ENCODE results near the gene ACBD7. TPM values are rescaled to one million over a fixed set of nuclear protein-coding genes. Genes with fewer than 3 reads are reported as not detected.

ACBD7 gene
- total RNA-seq: 1 to 10 TPM in 1 of 2 donors, under 1 TPM in 1; 0.21 to 1.3 TPM
- 1 to 10 TPM; 4.3 to 9.2 (median 6.1) TPM for polyA plus RNA-seq (ENCODE audit: insufficient read length in 6 of 6)
- long read RNA-seq, donor 1, partial matches to known transcripts: 11 of 13 reads
- long read RNA-seq, donor 1, other reads (novel, unspliced or antisense): 0 of 13 reads
- long read RNA-seq, donor 2, transcript ACBD7-201 (4 exons, 1,322 nt): major isoform, 5 of 5 reads
- long read RNA-seq, donor 2, partial matches to known transcripts: 0 of 5 reads
- long read RNA-seq, donor 2, other reads (novel, unspliced or antisense): 0 of 5 reads
- long read RNA-seq, donor 3, partial matches to known transcripts: 12 of 25 reads
- long read RNA-seq, donor 3, other reads (novel, unspliced or antisense): 12 of 25 reads
- long read RNA-seq, donor 4: 0 reads
- long read RNA-seq, donor 5, partial matches to known transcripts: 0 of 2 reads
- long read RNA-seq, donor 5, other reads (novel, unspliced or antisense): 0 of 2 reads
- long read RNA-seq, donor 6, partial matches to known transcripts: 0 of 1 reads
- long read RNA-seq, donor 6, other reads (novel, unspliced or antisense): 0 of 1 reads
- long read RNA-seq, donor 7: 0 reads
- long read RNA-seq, donor 8: 0 reads
- long read RNA-seq, donor 9: 0 reads
- long read RNA-seq, donor 10: 0 reads
- long read RNA-seq, donor 11, transcript ACBD7-201 (4 exons, 1,322 nt): major isoform, 17 of 17 reads
- long read RNA-seq, donor 11, partial matches to known transcripts: 0 of 17 reads
- long read RNA-seq, donor 11, other reads (novel, unspliced or antisense): 0 of 17 reads
- long read RNA-seq, donor 12, partial matches to known transcripts: 0 of 1 reads
- long read RNA-seq, donor 12, other reads (novel, unspliced or antisense): 0 of 1 reads

DNA sequence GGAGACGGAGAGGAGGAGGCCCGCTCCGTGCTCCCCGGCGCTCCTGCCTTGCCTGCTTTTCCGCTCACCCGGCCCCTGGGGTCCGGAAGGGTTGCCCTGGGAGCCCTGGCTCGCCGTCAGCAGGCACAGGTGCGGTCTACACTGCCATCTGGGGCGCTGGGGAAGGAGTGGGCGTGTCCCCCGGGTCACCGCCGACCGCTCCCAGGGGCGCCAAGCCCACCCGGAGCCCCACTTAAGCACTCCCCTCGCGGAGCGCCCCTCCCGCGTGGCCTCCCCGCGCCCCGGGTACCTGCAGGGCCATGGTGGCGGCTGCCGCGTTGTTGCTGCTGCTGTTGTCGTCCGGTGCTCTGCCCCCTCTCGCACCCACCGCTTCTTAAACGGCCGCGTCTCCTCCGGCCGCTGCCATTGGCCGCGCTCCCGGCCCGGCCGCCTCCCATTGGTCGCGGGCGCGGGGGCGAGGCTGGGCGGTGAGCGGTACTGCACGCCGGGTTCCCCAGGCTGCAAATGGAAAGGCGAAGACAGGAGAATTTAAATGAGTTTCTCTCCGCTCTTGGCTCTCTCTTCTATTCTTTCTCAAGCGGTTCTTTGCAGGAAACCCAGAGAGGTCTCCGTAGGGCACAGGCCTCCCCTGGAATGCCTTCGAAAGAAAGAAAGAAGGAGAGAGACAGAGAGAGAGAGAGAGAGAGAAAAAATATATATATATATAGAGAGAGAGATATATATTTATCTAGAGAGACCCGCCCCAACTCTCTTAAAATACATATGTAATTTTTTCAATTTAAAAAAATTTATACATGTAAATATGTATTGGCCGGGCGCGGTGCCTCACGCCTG is at the start of gene ACBD7:
ACBD7 (minus strand) TSS at position 349 of the 834 bp plus-strand sequence; CDS start at position 301, 48 bp downstream.
- Histone ChIP-seq H3K27me3 (peaks cover 0 to 22% of the 10 kb centered on the region in 2 donors), H3K27ac (no peak within 1 kb of the TSS), H3K4me3 (peak within 1 kb of the TSS; percentile 41 to 45), H3K4me1 (peaks cover 0 to 12% of the 10 kb centered on the region in 2 donors), H3K36me3 (no peaks in the 10 kb centered on the region), H3K9me3 (no peaks in the 10 kb centered on the region)
- DNase-seq: peak; percentile 69 to 94 (median 78)
- peak; percentile 96 for ATAC-seq
- TF ChIP-seq, protein P1, sequence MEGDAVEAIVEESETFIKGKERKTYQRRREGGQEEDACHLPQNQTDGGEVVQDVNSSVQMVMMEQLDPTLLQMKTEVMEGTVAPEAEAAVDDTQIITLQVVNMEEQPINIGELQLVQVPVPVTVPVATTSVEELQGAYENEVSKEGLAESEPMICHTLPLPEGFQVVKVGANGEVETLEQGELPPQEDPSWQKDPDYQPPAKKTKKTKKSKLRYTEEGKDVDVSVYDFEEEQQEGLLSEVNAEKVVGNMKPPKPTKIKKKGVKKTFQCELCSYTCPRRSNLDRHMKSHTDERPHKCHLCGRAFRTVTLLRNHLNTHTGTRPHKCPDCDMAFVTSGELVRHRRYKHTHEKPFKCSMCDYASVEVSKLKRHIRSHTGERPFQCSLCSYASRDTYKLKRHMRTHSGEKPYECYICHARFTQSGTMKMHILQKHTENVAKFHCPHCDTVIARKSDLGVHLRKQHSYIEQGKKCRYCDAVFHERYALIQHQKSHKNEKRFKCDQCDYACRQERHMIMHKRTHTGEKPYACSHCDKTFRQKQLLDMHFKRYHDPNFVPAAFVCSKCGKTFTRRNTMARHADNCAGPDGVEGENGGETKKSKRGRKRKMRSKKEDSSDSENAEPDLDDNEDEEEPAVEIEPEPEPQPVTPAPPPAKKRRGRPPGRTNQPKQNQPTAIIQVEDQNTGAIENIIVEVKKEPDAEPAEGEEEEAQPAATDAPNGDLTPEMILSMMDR (IDR thresholded peaks at IDR 0.05): peak; percentile 74 to 75
- intact Hi-C loops (cut with DNase I): no loop called here

DNA sequence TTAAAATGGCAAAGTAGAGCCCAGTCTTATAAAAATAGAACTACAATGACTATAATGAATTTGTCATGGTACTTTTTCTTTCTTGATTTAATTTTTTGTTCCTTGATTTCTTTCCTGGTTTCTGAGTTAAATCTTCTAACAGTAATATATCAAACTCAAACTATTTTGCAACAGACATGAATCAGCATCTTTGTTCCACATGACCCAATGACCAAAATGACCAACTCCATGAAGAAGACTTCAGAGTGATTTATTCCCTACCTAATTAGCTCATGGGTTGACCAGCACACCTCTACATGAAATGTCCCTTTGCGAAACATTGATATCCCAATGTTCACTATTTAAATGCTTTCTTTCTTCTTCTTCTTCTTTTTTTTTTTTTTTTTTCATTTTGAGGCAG is 49.1 kb upstream of the ACBD7 start:
- intact Hi-C loops (cut with DNase I): no loop called here
- ATAC-seq (no peak), DNase-seq (no peak)
- H3K27ac ChIP-seq: no peak overlapping the region
- no peak overlapping the region for H3K4me3 ChIP-seq
- no peaks in the 10 kb centered on the region for H3K4me1 ChIP-seq
- TF ChIP-seq, protein P1 (IDR thresholded peaks at IDR 0.05): no peak
- H3K27me3 ChIP-seq: no peaks in the 10 kb centered on the region
- H3K36me3 ChIP-seq: peaks cover 0 to 28% of the 10 kb centered on the region in 2 donors
- H3K9me3 ChIP-seq: no peaks in the 10 kb centered on the region

DNA sequence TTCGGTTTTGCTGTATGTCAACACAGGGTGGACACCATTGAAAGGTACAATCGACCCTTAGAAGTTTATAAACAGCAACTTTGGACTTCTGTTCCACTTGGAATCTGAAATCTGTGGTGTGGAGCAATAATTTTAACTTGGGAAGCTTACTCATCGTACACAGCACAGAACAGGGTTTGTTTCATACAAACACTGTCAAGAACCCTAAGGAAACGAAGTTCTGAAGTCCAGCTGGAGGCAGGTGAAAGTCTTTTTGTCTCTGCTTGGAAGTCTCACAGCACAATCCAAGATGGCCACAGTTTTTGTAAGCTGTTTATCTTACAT is 48.4 kb upstream of the ACBD7 start:
- Histone ChIP-seq H3K4me1 (no peaks in the 10 kb centered on the region), H3K36me3 (peaks cover 0 to 34% of the 10 kb centered on the region in 2 donors), H3K4me3 (no peak overlapping the region), H3K27ac (no peak overlapping the region), H3K9me3 (no peaks in the 10 kb centered on the region), H3K27me3 (no peaks in the 10 kb centered on the region)
- intact Hi-C loops (cut with DNase I): no loop called here
- TF ChIP-seq, protein P1 (IDR thresholded peaks at IDR 0.05): no peak
- no peak for DNase-seq
- no peak for ATAC-seq

DNA sequence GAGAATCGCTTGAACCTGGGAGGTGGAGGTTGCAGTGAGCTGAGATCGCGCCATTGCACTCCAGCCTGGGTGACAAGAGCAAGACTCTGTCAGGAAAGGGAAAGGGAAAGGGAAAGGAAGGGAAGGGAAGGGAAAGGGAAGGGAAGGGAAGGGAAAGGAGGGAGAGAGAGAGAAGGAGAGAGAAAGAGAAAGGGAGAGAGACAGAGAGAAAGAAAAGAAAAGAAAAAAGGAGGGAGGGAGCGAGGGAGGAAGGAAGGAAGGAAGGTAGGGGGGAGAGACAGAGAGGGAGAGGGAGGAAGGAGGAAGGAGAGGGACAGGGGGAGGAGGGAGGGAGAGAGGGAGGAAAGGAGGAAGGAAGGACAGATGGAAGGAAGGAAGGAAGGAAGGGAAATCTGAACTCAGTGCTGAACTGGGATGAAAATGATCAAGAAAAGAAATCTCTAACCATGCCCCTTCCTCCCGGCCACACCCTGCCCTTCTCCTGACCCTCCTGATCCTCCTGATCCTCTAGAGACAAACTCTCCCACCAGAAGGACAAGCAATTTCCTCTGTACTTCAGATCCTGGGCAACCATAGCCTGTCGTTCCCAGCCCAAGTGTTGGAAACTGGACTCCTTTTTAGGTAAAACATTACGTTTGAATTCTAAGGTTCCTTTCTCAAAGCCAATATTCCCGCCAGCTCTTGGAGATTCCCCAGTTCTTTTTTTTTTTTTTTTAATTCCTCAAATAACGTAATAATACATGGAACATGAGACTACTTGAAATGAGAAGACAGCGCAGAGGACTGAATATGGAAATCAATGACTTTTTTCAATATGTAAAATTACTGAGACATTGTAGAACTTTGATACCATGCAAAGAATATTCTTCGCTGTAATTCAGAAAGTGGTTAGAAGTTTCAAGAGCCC is 47.8 kb upstream of the ACBD7 start:
- intact Hi-C loops (cut with DNase I): no loop called here
- DNase-seq (no peak), ATAC-seq (no peak)
- Histone ChIP-seq H3K36me3 (peaks cover 0 to 40% of the 10 kb centered on the region in 2 donors), H3K9me3 (no peaks in the 10 kb centered on the region), H3K27ac (no peak overlapping the region), H3K4me3 (no peak overlapping the region), H3K4me1 (no peaks in the 10 kb centered on the region), H3K27me3 (no peaks in the 10 kb centered on the region)
- TF ChIP-seq, protein P1 (IDR thresholded peaks at IDR 0.05): no peak
